GM19035 (cell line): ENCODE measurements around the gene MEIKIN.
"Not testable (repeated sequence)": the region's sequence is repeated elsewhere in the genome, so short reads cannot be mapped to it uniquely, and the experiment has no call there.

Source experiments
- ATAC-seq: cut with Tn5 transposase; IDR thresholded peaks from one replicate; pipeline ENCODE4 v1.9.1; 2021; ENCODE audit not compliant: unreplicated experiment

The MEIKIN gene

GRCh38 chr5:131914472-131914871 is 31.0 kb downstream of the MEIKIN start:
- ATAC-seq, result no peak

DNA sequence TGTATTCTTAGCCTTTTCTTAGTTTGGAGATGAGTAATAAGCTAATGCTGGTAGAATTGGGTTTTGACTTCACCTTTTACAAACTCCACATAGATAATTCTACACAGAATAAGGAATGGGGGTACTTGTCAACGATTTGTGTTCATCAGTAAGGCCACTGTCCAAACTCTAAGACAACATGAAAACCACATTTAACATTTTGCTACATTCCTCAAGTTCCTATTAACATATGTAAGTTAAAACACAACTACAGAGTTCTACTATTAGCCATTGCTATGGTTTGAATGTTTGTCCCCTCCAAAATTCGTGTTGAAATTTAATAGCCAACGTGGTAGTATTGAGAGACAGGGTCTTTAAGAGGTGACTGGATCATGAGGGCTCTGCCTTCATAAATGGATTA is 31.9 kb downstream of the MEIKIN start:
- no peak for ATAC-seq

DNA sequence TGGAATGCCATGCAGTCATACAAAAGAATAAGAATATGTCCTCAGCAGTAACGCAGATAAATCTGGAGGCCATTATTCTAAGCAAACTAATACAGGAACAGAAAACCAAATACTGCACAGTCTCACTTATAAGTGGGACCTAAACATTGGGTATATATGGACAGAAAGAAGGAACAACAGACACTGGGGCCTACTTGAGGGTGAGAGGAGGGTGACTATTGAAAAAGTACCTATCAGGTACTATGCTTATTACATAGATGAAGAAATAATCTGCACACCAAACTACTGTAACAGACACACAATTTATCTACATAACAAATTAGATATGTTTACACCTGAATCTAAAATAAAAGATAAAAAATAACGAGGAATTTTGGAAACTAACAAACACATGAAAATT is 38.8 kb downstream of the MEIKIN start:
- no peak for ATAC-seq

DNA sequence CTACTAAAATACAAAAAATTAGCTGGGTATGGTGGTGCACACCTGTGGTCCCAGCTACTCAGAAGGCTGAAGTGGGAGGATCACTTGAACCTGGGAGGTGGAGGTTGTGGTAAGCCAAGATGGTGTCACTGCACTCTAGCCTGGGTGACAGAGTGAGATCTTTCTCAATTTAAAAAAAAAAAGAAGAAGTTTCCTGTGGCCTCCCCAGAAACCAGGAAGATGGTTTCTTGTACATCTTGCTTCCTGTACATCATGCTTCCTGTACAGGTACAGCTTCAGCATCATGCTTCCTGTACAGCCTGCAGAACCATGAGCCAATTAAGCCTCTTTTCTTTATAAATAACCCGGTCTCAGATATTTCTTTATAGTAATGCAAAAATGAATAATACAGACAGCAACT is 43.2 kb downstream of the MEIKIN start:
- not testable (repeated sequence) for ATAC-seq

DNA sequence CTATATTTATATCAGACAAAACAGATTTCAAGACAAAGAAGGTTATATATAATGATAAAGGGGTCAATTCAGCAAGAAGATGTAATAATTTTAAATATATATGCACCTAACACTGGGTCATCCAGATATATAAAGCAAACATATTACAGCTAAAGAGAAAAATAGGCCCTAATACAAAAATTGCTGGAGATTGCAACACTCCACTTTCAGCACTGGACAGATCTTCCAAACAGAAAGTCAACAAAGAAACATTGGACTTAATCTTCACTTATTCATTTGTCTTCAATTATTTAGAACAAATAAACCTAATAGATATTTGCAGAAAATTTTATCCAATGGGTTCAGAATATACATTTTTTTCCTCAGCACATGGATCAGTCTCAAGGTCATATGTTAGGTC is 45.8 kb downstream of the MEIKIN start:
- ATAC-seq, result no peak

DNA sequence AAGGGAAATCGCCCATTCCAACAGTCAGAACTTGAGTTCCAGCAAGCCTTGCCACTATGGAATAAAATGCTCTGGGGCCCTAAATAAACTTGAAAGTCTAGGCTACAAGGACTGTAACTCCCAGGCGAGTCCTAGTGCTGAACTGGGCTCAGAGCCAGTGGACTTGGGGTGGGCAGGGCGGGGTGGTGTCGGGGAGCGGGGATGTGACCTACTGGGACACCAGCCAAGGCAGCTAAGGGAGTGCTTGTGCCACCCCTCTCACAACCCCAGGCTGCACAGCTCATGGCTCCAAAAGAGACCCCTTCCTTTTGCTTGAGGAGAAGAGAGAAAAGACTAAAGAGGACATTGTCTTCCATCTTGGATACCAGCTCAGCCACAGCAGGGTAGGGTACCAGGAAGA is 61.5 kb downstream of the MEIKIN start:
- no peak for ATAC-seq

GRCh38 chr5:131879705-131880104 is 65.8 kb downstream of the MEIKIN start:
- no peak for ATAC-seq

DNA sequence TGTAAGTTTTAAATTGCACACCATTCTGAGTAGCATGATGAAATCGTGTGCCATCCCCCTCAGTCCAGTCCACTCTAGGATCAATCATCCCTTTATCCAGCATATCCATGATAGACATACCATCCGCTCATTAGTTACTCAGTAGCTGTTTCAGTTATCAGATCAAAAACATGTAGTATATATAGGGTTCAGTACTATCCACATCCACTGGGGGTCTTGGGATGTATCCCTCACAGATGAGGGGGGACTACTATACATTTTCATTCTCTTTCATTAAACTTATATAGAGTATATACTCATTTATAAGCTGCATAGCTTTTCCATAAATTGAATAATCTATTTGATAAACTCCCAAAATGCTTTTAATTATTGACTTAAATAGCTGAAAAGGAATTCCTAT is 67.6 kb downstream of the MEIKIN start:
- no peak for ATAC-seq

GRCh38 chr5:131871251-131871650 is 74.2 kb downstream of the MEIKIN start:
- not testable (repeated sequence) for ATAC-seq

GRCh38 chr5:131867524-131867923 is 77.9 kb downstream of the MEIKIN start:
- ATAC-seq, result no peak

- no peak for ATAC-seq
These were observed 81.8 kb downstream of the MEIKIN start for GRCh38 chr5:131863700-131864099.

GRCh38 chr5:131857388-131857787 is 88.1 kb downstream of the MEIKIN start:
- ATAC-seq, result no peak

DNA sequence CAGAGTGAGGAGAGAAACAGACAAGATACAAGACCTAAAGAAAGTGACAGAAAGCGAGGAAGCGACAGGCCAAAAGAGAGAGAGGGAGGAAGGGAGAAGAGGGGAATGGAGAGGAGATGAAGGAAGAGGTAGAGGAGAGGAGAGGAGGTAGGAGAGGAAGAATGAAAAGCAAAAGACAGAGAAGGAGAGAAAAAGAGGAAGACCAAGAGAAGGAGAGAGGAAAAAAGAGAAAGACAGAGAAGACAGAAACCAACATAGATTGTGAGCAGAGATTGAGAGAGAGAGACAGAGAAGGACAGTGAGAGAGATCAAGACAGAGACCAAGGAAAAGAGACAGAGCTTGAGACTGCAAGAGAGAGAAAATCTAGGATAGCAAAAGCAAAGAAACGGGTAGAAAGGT is 90.0 kb downstream of the MEIKIN start:
- no peak for ATAC-seq

- peak; percentile 56 for ATAC-seq
These were observed 91.3 kb downstream of the MEIKIN start for GRCh38 chr5:131854134-131854533.

- ATAC-seq, result no peak
These were observed 96.8 kb downstream of the MEIKIN start for GRCh38 chr5:131848662-131849061.

DNA sequence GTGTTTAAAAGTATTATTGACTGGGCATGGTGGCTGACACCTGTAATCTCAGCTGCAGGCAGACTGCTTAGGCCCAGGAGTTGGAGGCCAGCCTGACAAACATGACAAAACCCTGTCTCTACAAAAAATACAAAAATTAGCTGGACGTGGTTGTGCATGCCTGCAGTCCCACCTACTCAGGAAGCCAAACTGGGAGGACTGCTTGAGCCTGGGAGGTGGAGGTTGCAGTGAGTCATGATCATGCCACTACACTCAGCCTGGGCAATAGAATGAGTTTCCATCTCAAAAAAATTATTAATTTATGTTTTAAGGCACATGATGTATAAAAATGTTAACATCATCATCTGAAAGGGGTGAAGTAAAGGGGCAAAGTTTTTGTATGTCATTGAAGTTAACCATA is 98.9 kb downstream of the MEIKIN start:
- ATAC-seq, result no peak

DNA sequence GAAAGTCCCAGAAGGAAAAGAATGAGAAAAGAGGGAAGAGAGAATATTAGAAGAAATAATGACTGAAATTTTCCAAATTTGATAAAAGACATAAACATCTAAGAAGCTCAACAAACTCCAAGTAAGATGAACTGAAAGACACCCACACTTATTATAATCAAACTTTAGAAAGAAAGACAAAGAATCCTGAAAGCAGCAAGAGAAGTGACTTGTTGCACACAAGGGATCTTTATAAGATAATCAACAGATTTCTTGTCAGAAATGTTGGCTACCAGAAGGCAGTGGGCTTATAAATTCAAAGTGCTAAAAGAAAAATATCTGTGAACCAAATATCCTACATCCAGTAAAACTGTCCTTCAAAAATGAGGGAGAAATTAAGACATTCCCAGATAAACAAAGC is 99.6 kb downstream of the MEIKIN start:
- no peak for ATAC-seq

- ATAC-seq, result not testable (repeated sequence)
These were observed 102.5 kb downstream of the MEIKIN start for GRCh38 chr5:131842971-131843370.

- not testable (repeated sequence) for ATAC-seq
These were observed 112.8 kb downstream of the MEIKIN start for GRCh38 chr5:131832702-131833101.

DNA sequence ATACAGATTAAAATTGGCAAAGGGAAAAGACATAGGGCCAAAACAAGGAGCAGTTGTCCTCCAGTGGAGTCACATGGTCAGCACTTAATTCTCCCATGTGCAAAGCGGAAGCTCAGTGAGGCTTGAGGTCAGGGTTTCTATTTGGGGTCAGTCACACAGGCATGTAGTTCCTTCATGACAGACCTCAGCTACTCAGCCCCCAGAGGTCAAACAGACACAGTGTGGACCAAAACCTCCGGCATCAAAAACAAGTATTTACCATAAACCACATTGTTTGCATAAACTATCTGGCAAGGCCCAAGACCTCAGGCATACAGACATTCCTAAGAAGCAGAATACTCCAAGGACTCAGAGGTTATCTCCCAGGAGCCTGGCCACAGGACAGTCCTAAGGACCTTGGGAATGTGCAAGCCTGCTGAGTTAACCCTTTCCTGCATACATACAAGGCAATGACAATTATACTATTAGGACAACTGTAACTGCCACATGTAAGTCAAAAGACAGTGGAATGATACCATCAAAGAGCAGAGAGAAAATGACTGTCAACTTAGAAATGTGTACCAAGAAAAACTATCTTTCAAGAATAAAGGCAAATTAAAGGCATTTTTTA is 120.0 kb downstream of the MEIKIN start:
- peak; percentile 94 for ATAC-seq

GRCh38 chr5:131824631-131825030 is 120.8 kb downstream of the MEIKIN start:
- ATAC-seq, result no peak

- ATAC-seq, result no peak
These were observed 124.2 kb downstream of the MEIKIN start for GRCh38 chr5:131821221-131821620.

DNA sequence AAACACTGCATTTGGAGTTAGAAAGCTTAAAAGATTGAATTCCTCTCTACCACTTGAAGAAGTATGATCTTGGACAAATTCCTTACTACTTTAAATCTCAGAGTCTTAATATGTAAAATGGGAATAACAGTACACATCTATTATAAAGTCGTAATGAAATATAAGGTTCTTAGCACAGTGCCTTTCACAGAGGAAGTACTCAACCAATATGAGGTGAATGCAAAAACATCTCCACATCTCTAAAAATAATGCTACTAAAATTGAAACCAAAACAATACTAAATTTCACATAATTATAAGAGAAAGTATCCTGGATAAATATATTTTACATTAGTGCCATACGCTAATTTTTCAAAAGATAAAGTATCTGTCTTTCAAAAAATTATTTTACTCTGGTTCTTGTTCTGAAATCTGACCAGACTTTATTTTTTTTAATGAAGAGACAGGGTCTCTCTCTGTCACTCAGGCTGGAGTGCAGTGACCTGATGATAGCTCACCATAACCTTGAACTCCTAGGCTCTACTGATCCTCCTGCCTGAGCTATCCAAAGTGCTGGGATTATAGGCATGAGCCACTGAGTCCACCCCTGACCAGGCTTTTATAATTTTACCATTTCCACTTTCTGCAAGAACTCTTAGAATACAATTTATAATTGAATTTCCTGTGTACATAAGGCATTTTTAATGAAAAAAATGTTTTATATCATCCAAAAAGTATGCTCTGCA is 127.3 kb downstream of the MEIKIN start:
- ATAC-seq, result peak; percentile 59
